HG03439 (cell line): Measurements from ENCODE around the gene MBP.

Experiments
- ATAC-seq: cut with Tn5 transposase; IDR thresholded peaks from one replicate; pipeline ENCODE4 v1.9.1; 2021; ENCODE audit warnings: mild to moderate bottlenecking, moderate library complexity; ENCODE audit not compliant: unreplicated experiment

MBP gene

GRCh38 chr18:77069931-77070330 lies 62.7 kb downstream of the MBP start:
- no peak for ATAC-seq

- ATAC-seq: no peak
Measured at GRCh38 chr18:77069482-77069881, 63.1 kb downstream of the MBP start.

GRCh38 chr18:77068321-77069312 lies 64.0 kb downstream of the MBP start:
- no peak for ATAC-seq

- ATAC-seq: no peak
Measured at GRCh38 chr18:77067291-77068061, 65.1 kb downstream of the MBP start.

GRCh38 chr18:77066689-77067088 lies 65.9 kb downstream of the MBP start:
- ATAC-seq: no peak

GRCh38 chr18:77066101-77066500 lies 66.5 kb downstream of the MBP start:
- ATAC-seq: no peak

- ATAC-seq: peak; percentile 19
Measured at GRCh38 chr18:77065221-77065981, 67.2 kb downstream of the MBP start.

- ATAC-seq: no peak
Measured at GRCh38 chr18:77063260-77063659, 69.3 kb downstream of the MBP start.

GRCh38 chr18:77062518-77063003 lies 70.0 kb downstream of the MBP start:
- ATAC-seq: peak; percentile 63

- peak; percentile 43 for ATAC-seq
Measured at GRCh38 chr18:77061946-77062517, 70.6 kb downstream of the MBP start.

GRCh38 chr18:77061281-77061945 lies 71.2 kb downstream of the MBP start:
- ATAC-seq: no peak

- no peak for ATAC-seq
Measured at GRCh38 chr18:77060151-77060550, 72.4 kb downstream of the MBP start.

- ATAC-seq: no peak
Measured at GRCh38 chr18:77059294-77059916, 73.2 kb downstream of the MBP start.

- ATAC-seq: no peak
Measured at GRCh38 chr18:77058290-77058835, 74.2 kb downstream of the MBP start.

- no peak for ATAC-seq
Measured at GRCh38 chr18:77057006-77057395, 75.6 kb downstream of the MBP start.

- ATAC-seq: no peak
Measured at GRCh38 chr18:77056344-77057005, 76.1 kb downstream of the MBP start.

- ATAC-seq: no peak
Measured at GRCh38 chr18:77055429-77056300, 76.9 kb downstream of the MBP start.
